ENCODE data around the gene KCTD2.
"Not testable (repeated sequence)": the region's sequence is repeated elsewhere in the genome, so short reads cannot be mapped to it uniquely, and the experiment has no call there.

The KCTD2 gene

DNA sequence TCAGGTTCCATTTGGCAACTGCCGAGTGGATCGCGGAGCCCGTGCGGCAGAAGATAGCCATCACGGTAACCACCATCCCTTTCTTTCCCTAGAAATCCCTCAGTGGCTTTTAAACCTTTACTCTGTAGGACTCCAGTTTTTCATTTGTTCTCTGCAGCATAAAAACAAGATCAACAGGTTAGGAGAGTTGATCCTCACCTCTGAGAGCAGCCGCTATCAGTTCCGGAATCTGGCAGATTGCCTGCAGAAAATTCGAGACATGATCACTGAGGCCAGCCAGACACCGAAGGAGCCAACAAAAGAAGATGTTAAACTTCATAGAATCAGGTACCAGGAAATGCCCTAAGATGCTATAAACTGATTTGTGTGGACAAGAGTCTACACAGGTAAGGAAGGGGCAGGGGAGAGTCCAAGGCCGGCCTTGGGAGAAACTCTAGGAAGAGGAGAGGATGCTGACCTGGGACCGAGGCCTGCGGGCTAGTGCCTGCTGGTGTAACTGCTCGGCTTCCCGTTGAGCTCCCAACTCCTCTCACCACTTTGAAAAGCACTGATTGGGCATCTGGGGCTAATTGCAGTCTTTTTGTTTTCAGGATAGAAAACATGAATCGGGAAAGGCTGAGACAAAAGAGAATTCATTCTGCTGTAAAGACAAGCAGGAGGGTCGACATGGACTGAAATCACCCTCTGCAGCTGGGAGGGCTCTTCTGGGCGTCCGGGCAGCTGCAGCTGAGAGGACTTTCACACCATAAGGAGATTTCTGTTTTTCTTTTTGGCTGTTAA, 26.5 kb upstream of the KCTD2 start:
- DNase-seq, result no peak

DNA sequence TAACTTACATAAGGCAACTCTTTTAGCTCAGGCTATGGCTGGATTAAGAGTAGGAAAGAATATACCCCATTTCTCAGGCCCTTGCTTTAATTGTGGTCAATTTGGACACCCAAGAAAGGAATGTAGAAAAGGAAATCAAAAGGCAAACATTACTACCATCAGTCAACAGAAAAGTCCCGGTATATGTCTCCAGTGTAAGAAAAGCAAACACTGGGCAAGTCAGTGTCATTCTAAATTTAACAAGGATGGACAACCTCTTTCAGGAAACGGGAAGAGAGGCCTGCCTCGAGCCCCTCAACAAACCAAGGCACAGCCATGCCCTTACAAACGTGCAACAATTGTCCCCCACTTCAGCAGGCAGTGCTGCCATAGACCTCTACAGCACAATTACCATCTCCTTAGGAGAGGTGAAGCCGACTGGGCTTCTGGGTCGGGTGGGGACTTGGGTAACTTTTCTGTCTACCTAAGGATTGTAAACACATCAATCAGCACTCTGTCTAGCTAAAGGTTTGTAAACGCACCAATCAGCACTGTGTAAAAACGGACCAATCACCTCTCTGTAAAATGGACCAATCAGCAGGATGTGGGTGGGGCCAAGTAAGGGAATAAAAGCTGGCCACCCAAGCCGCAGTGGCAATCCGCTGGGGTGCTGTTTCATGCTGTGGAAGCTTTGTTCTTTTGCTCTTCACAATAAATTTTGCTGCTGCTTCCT, 22.2 kb upstream of the KCTD2 start:
- DNase-seq, result no peak

DNA sequence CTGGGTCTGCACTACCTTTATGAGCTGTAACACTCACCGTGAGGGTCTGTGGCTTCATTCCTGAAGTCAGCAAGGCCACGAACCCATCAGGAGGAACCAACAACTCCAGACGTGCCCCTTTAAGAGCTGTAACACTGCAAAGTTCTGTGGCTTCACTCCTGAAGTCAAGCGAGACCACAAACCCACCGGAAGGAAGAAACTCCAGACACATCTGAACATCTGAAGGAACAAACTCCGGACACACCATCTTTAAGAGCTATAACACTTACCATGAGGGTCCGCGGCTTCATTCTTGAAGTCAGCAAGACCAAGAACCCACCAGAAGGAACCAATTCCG, 21.7 kb upstream of the KCTD2 start:
- DNase-seq, result not testable (repeated sequence)

DNA sequence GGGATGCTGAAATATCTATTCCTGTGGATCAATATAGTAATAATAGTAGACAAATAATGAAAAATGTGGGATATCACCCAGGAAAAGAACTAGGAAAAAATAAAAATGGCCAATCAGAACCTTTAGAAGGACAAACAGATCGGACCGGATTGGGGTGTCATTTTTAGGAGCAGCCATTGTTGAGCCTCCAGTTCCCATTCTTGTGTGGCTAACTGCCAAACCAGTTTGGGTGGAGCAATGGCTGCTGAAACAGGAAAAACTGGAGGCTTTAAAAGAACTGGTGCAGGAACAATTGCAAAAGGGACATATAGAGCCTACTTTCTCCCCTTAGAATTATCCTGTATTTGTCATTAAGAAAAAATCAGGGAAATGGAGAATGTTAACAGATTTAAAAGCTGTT, 20.4 kb upstream of the KCTD2 start:
- DNase-seq, result not testable (repeated sequence)

DNA sequence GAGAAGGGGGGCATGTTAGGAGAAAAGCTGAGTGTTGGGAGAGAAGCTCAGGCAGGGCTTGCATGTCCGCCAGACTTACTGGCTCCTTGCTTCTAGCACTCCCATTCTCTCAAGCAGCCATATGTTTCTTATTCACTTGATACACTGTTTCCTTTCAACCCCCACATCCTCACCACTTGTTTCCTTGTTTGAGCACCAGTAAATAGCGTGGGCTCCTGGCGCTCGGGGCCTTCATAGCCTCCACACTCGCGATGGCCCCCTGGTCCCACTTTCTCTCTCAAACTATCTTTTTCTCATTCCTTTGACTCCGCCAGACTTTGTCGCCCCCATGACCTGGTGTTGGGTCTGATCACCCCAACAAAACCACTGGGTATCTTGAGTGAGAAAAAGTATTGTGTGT, 16.9 kb upstream of the KCTD2 start:
- DNase-seq, result no peak

DNA sequence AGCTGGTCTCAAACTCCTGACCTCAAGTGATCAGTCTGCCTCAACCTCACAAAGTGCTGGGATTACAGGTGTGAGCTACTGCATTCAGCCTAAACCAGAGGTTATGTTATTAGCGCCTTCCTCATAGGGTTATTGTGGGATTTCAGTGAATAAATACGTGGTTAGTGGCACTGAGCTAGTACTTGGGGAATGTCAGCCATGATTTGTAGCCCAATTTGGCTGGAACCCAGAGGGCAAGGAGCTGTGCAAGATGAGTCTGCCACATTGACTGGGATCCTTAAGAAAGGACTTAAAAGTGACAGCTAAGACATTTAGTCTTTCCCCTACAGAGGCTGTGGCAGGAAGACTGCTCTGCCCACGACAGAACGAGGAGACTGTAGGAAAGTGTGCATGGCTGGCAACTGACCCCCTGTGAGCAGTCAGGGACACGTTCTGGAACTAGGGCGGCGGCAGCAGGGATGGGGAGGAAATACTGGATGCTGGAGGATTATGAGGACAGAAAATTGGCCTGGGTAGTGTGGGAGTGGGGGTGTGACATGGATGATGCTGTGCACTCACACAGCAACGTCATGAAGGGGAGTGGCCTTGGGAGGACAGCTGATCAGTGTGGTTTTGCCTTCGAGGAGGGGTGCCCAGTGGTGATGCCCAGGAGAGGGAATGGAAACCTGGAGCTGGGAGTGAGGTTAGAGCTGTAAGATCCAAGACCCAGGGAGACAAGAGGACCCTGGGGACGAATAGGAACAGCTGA, 14.9 kb upstream of the KCTD2 start:
- peak; percentile 88 for DNase-seq

DNA sequence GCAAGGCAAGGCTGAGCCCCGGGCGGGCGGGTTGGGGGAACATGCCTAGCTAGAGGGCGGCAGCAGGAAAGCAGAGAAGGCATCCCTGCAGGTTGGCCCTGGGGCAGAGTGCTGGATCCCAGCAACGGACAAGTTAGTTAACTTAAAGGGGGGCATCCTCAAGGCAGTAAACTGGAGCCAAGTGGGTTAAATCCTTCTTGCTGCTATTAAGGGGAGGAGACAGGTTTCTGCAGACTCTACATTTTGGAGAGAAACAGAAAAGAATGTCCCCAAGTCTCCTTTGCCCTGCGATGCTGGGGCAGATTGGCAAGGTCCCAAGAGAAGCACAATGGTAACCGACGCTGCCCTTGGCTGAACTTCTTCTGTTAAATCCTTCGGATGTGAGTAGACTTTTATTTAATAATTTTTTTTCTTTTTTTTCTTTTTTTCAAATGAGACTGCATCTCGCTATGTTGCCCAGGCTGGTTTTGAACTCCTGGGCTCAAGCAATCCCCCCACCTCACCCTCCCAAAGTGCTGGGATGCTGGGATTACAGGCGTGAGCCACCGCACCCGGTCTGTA, 14.2 kb upstream of the KCTD2 start:
- DNase-seq, result peak; percentile 64

DNA sequence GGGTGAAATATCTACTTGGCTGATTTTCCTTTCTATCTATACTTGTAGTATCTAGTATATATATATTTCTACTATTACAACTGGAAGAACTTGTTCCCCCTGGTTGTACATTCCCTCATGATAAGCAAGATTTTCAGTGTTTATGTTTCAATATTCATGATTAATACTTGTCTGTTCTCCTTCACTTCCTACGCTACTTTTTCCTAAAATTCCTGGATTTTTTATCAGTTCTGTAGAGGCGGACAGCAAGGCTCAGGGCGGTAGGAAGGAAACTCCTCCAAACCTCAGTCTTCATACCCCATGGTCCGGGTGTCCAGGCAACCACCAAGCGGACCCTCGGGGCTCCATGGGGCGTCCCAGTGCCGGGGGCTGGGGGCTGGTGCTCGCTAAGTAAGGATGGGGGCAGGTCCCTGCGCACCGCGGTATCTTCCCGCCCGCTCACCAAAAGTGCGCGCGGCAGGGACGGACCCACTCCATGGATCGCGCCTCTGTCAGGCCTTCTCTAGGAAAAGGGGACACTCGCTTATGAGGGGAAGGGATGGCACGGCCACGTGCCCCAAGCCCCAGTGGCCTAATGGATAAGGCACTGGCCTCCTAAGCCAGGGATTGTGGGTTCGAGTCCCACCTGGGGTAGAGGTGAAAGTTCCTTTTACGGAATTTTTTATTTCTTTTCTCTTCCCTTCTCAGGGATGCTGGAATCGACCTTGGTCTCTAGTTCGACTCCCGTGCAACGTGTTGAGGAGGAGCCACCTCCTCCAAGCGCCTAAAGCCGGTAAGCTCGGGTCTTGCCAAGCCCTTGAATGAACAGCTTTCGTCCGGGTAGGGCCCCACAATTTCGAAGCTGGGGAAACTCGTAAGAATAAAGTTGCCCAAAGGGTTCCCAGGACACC, 13.4 kb upstream of the KCTD2 start:
- peak; percentile 94 for DNase-seq

DNA sequence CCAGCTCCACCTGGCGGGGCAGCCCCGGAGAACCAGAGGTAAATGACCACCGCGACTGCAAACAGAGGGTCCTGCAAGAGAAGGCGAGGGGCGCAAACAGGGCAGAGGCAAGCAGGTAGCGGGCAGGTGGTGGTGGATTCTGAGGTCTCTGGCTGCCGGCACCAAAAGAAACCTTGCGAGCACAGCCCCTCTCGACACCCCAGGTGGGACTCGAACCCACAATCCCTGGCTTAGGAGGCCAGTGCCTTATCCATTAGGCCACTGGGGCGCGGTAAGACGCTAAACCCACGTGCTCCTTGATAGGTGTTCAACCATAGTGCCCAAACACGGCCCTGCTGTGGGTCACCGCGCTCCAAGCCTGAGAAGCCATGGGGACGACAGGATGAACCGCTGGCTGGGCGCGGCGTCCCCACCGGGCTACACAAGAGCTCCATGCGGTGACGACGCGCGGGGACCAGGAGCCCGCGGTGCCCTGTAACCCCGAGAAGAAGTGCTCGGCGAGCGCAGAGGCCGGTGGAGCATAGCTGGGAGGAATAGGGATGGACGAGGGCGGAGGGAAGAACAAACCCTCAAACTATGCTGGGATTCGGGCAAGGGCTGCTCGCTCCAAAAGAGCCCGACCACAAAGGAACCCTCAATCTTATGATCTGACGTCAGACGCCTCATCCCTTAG, 12.7 kb upstream of the KCTD2 start:
- DNase-seq, result peak; percentile 95

DNA sequence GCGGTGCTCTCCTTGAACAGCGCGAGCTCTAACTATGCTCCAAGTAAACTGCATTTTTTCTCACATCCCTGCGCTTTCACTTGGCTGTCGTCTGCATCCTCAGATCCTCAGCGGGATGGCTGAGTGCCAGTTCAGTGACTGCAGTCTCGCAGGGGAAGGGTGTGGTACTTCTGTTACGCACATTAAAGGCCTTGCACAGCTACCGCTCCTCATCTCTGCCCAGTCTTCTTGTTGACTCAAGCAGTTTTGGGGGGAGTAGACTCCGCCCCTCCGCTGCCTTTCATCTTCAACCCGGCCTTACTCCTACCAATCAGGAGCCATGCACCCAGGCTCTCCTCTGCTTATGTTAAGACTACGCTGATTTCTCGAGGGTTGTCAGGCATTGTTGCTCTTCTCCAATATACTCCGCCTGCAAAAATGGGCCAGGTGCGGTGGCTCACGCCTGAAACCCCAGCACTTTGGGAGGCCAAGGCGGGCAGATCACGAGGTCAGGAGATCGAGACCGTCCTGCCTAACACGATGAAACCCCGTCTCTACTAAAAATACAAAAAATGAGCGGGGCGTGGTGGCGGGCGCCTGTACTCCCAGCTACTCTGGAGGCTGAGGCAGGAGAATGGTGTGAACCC, 10.3 kb upstream of the KCTD2 start:
- peak; percentile 95 for DNase-seq

DNA sequence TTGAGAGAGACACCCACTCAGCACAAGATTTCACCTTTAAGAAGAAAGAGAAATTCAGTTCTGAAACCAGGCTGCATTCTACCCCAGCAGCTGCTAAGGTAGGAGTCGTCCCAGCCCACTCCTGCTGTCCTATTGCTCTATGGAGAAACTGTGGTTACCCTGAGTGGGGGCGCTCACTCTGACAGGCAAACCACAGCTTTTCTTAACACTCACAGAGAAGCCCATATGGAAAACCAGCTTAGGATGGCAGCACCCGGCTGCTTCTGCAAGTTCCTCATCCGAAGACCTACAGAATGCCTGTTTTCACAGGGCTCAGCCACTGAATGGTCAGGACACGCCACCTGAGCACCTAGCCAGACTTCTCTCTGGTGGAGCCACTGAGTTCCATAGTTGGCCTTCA, 7.8 kb upstream of the KCTD2 start:
- DNase-seq, result no peak

DNA sequence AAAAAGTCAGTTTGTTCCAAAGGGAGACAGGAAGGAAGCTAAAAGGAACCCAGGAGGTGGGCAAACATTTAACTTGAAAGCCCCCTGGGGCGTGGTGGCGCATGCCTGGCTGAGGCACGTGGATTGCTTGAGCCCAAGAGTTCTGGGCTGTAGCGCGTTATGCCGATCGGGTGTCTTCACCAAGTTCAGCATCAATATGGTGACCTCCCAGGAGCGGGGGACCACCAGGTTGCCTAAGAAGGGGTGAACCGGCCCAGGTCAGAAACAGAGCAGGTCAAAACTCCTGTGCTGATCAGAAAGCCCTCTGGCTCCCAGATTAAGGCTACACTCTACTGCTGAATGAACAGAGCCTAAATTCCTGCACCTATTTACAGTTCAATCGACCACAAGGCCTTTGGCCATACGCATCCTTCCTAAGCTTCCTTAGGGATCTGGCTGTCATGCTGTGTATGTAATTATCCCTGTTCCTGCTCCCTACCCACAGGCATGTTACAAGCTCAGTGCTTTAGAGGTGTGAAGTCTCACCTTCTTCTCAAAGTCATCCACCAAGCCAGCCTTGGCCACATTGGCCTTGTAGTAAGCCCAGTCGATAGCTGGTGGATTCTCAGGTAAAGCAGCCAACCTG, 5.3 kb upstream of the KCTD2 start:
- no peak for DNase-seq

DNA sequence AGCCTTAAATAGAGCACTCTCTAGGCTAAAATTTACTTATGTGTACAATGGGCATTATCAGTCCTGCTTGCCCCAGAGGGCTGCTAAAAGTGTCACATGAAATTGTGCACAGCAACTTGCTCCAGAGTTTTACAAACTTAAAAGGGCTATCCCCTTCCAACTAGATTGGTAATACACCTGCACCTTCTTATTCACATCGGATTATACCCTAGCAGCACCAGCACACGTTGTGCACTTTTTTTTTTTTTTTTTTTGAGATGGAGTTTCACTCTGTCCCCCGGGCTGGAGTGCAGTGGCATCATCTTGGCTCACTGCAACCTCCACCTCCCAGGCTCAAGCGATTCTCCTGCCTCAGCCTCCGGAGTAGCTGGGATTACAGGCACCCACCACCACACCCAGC, 3.2 kb upstream of the KCTD2 start:
- not testable (repeated sequence) for DNase-seq

DNA sequence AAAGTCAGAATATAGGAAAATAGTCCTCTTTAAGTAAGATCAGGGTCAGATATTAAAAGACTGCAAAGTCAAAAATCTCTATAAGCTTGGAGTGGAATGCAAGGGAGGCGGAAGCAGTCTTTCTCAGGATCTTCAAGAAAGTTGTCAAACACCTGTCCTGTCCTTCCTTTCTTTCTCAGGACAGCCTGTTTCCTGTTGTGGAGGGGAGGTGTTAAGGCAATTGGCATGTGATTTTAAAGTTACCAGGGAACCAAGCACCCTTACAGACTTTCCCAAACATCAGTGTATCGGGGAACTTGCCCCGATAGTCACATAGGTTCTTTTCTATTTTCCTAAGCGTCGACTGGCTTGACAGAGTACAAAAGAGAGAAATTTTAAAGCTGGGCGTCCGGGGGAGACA, 2.3 kb upstream of the KCTD2 start:
- no peak for DNase-seq

DNA sequence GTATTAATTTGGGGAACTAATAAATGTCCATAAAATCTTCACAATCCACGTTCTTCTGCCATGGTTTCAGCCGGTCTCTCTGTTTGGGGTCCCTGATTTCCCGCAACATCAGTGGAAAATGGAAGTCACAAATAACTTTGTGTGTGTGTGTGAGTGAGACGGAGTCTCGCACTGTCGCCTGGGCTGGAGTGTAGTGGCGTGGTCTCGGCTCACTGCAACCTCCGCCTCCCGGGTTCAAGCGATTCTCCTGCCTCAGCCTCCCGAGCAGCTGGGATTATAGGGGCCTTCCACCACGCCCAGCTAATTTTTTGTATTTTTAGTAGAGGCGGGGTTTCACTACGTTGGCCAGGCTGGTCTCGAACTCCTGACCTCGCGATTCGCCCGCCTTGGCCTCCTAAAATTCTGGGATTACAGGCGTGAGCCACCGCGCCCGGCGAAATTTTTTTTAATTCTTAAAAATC, 1.0 kb upstream of the KCTD2 start:
- DNase-seq, result not testable (repeated sequence)

DNA sequence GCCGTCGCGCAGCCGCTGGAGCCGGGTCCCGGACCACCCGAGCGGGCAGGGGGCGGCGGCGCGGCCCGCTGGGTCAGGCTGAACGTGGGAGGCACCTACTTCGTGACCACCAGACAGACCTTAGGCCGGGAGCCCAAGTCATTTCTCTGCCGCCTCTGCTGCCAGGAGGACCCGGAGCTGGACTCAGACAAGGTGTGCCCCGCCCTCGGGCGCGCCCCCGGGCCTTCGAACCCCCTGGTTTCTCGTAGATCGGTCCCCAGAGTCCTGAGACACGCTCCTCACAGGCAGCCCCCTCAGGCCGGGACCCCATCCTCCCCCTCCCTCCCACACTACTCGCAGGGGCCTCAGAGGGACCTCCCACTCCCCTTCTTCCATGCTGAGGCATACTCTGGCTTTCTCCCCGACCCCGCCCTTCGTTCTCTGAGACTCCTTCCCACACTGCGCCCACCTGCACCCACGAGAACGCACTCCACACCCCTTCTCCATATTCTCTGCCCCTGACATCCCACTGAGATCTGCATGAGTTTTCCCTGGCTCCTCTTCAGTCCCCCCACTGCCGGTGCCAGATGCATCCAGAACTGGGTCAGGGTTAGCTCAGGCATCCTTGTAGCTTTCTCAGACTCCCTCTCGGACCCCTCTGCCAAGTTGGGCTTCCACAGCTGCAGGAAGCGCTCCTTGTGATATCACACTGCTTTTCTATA, 523 bp downstream of the KCTD2 start:
- peak; percentile 43 for DNase-seq

DNA sequence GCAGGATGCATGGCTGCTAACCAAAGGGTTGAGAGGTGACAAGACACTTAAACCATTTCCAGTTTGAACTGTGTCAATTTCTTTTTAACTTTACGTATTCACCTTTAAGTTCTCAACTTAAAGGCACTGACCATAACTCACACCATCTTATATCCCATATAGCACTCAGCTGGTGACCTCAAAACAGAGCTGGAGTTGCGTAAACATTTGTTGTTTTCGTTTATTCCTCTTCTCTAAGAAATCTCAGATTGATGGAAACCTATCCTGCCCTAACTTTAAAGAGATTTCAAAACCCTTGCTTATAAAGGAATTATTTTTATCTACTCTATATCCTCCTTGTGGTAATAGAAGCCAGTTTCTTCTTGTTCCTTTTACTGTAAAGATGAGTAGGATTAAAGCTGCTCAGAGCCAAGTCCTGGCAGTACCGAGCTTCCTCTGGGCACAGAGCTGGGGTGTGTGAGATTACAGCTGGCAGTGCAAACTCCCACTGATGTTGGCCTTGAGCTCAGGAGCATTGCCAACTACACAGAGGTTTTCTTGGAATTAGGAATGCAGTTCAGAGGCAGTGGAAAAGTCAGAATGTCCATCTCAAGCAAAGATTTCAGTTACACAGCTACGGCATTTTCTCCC, 1.3 kb downstream of the KCTD2 start:
- no peak for DNase-seq

DNA sequence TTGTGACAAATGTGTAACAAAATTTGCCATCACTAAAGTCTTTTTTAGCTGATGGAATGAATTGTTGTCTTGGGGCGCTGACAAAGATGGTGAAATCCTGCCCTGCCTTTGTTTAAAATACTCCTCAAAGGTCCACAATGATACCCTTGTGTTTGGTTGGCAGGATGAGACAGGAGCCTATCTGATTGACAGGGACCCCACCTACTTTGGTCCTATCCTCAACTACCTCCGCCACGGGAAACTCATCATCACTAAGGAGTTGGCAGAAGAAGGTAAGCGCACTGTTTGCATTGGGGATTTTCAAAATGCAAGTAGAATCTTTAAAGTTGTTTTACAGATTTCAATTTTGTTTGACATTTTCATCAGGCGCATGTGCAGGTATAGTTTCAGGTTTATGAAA, 2.0 kb downstream of the KCTD2 start:
- no peak for DNase-seq

DNA sequence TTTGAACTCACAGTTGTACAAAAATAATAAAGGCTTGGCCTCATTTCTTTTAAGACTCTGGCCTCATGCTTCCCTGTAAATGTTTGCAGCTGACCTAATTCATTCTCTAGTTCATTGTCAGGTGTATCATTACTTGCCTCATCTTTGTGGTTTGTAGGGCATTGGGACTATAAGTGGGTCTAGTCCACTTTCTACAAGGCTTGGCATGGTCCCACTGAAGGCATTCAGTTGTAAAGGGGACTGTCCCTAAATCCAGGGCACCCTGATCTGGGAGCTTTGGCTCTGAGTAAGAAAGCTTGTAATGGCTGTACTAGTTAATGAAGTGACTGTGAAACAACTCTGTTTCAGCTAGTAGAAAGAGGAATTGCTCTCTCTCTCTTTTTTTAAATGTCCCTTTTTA, 2.7 kb downstream of the KCTD2 start:
- DNase-seq, result no peak

DNA sequence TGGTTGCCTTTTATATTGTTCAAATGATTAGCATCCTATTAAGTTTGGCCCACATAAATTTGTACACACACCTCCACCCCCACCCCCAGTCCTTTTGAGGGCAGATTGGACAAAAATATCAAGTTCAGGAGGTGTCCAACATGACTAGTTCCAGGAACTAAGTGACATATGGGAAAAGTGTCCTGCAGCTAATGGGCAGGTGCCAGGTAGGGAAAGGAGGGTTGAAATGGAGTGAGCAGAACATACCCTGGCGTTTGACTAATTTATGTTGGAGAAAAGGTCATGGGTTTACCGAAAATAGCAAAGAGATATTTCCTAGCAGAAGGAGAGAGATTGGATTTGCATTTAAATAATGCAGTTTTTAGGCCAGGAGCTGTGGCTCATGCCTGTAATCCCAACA, 4.9 kb downstream of the KCTD2 start:
- DNase-seq, result no peak
